22Rv1 (cell line): ENCODE data around the gene SLC25A13.

Experiments used
- ZFX ChIP-seq: fragments of 450-650 bp; IDR thresholded peaks from 2 replicates; pipeline ENCODE4 v1.6.1; 2017; ENCODE audit warnings: antibody characterized with exemption, borderline replicate concordance
- TF ChIP-seq, protein P1 (sequence below): fragments of 450-650 bp; IDR thresholded peaks from 2 replicates; pipeline ENCODE4 v1.5.1; 2017; ENCODE audit warnings: mild to moderate bottlenecking

DNA sequence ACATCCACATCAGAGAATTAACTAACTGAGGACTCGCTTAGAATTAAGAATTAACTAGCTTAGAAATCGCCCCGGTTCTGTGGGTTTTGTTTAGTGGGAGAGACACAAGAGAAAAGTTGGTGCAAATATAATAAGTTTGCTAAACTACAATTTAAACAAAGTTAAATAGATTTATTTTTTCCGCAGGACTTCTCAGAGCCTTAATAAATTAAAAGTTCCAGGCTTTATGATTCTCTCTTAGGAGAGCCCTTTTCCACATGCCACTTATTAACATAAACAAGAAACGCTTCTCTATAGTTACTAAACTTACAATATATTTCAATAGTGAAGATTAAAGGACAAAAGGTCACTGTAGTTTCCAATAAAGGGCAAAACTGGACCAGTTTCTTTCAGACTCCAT lies 100.0 kb downstream of the SLC25A13 start:
- TF ChIP-seq, protein P1, sequence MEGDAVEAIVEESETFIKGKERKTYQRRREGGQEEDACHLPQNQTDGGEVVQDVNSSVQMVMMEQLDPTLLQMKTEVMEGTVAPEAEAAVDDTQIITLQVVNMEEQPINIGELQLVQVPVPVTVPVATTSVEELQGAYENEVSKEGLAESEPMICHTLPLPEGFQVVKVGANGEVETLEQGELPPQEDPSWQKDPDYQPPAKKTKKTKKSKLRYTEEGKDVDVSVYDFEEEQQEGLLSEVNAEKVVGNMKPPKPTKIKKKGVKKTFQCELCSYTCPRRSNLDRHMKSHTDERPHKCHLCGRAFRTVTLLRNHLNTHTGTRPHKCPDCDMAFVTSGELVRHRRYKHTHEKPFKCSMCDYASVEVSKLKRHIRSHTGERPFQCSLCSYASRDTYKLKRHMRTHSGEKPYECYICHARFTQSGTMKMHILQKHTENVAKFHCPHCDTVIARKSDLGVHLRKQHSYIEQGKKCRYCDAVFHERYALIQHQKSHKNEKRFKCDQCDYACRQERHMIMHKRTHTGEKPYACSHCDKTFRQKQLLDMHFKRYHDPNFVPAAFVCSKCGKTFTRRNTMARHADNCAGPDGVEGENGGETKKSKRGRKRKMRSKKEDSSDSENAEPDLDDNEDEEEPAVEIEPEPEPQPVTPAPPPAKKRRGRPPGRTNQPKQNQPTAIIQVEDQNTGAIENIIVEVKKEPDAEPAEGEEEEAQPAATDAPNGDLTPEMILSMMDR, result no peak
- no peak for TF ChIP-seq ZFX
